ENCODE results near the gene TEAD2.

The TEAD2 gene

GRCh38 chr19:49362048-49362928 lies at the start of gene TEAD2:
TEAD2 (minus strand) TSS chr19:49362416; CDS start chr19:49360075, 2,341 bp downstream.
- peak in 3 of 14 donors; percentile 7 to 19 (median 10) for DNase-seq

DNA sequence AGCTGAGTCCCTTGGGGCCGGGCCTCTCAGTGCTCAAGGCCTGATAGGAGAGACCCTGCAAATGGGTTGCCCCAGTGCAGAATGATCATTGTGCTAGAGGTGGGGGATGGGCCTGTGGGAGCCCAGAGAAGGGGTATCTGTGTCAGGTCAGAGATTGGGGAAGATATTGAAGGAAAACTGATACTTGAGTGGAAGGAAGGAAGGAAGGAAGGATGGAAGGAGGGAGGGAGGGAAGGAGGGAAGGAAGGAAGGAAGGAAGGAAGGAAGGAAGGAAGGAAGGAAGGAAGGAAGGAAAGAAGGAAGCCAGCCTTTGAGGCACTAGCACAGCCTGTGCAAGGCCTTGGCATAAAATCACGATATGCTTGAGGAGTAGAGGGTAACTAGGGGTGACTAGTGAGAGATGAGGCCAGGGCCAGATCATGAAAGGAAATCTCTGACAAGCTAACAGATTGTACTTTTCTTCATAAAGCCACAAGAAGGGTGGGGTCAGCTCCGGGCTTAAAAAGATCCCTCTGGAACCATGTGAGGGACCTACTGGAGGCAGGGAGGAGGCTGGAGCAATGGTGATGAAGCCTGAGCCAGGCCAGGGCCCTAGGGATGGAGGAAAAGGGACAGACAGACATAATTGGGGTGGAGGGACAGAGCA lies 49.6 kb upstream of the TEAD2 start:
- no peak for DNase-seq

DNA sequence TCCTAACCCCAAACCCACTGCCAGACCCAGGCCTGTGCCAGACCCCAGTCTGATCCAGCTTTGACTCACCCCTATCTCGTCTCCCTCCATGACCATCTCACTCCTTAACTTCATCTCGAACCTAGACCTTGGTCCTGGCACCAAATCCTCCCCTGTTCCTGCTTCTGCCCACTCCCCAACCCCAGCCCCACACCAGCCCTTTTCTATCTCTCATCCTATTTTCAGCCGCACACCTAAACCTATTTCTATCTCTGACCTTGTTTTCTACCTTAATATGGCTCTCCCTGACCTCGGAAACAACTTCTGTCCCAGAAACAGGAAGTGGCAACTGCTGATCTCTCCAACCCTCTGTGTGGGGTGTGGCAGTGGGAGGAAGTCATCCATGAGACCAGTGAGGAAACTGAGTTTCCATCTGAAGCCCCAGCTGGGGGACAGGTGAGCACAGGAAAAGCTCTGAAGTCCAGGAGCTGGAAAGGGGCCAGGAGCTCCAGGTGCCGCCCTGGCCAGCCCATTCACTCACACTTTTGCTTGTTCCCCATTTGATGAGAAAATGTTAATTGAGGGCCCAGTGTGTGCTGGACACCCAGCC lies 47.3 kb upstream of the TEAD2 start:
- DNase-seq: no peak

GRCh38 chr19:49408816-49409440 lies 46.7 kb upstream of the TEAD2 start:
- no peak for DNase-seq

- no peak for DNase-seq
Measured at GRCh38 chr19:49407482-49408015, 45.3 kb upstream of the TEAD2 start.

DNA sequence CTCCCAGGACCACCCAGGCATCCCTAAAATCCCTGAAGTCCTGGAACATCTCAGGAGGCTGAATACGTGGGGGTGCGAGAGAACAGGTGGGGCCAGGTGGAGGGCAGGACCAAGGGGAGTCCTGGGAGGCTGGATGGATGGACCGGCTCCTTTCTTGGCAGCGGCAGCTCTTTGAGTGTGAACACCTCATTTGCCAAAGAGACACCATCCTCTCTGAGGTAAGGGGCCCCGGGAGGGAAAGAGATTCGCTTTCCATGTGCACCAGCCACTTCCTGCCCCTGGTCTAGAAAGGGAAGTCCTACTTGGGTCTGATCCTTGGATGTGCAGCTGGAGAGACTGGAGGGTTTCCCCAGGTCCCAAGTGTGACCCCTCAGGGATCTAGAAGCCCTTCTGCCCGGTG lies 44.9 kb upstream of the TEAD2 start:
- DNase-seq: no peak

GRCh38 chr19:49403404-49404187 lies 41.4 kb upstream of the TEAD2 start:
- DNase-seq: no peak

DNA sequence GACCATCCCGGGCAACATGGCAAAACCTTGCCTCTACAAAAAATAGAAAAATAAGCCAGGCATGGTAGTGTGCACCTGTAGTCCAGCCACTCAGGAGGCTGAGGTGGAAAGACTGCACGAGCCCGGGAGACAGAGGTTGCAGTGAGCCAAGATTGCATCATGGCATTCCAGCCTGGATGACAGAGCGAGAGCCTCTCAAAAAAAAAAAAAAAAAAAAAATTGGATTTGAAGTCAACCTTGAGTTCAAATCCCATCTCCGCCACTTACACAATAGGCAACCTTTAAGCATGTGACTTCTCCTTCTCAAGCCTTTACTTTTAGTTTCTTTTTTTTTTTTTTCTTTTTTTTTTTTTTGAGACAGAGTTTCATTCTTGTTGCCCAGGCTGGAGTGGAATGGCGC lies 37.8 kb upstream of the TEAD2 start:
- DNase-seq: no peak

DNA sequence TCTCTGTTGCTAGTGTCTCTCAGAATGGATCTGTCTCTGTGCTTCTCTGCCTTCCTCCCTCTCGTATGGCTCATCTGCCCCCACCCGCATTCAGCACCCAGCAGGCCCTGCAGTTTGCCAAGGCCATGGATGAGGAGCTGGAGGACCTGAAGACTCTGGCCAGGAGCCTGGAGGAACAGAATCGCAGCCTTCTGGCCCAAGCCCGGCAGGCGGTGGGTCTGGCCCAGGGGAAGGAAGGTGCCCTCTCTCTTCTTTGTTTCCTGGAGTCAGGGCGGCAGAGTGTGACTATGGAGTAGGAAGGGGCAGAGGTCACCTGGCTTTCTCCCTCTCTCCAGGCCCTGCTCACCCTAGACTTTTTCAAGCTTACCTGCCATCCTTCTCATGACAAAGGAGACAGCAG lies 36.7 kb upstream of the TEAD2 start:
- DNase-seq: peak in 1 of 14 donors; percentile 43

GRCh38 chr19:49398001-49398615 lies 35.9 kb upstream of the TEAD2 start:
- peak in 1 of 14 donors; percentile 46 for DNase-seq

DNA sequence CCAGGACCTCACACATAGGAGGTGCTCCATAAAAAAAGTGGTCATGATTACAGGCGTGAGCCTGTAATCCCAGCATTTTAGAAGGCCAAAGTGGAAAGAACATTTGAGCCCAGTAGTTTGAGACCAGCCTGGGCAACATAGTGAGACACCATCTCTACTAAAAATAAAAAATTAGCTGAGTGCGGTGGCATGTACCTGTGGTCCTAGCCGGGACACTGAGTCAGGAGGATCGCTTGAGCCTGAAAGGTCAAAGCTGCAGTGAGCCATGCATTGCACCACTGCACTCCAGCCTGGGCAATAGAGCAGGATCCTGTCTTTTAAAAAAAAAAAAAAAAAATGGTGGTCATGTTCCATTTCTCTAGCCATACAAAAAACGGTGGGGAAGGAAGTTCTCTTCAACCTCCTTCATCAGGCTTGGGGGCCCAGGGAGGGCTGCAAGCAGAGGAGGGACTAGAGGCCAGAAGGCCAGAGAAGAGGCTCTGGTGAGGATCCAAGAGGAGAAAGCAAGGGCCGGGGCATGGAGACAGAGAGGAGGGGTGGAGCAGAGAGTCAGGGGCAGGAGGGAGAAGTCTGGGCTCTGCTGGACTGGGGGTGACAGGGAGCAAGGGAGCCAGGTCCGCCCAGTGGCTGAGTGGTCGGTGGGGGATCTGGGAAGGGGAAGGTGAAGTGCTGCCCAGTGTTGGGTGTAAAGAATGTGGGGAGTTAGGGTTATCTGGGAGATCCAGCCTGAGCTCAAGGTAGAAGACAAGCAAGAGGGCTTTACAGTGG lies 34.7 kb upstream of the TEAD2 start:
- DNase-seq: no peak

DNA sequence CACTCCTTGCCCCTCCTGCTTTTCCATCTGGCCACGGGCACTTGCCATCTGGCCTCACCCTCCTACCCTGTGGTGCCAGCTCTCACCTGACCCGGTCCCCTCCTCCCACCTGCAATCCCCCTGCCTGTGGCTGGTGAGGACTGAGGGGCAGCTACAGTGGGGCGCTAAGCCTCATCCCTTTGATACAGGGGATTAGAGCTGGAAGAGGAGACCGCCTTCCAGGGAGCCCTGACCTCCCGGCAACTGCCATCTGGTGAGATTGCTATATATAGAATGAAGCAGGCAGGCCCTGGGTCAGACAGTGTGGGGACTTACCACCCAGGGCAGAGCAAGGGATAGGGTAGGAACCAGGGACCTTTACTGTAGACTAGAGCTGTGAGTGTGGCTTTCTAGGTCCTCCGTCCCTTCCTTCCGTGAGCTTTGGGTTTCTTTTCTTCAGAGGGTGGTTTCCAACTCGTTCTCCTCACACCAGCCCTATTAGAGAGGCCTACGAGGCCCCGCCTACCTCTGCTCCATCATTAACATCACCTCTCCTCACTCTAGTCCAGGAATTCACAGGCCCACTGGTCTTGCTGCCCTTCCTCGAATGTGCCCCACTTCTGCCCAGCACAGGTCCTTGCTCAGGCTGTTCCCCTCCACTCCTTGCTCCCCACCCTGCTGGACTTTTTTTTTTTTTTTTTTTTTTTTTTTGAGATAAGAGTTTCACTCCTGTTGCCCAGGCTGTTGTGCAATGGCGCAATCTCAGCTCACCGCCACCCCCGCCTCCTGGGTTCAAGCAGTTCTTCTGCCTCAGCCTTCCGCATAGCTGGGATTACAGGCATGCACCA lies 33.6 kb upstream of the TEAD2 start:
- DNase-seq: peak in 2 of 14 donors; percentile 10 to 82

DNA sequence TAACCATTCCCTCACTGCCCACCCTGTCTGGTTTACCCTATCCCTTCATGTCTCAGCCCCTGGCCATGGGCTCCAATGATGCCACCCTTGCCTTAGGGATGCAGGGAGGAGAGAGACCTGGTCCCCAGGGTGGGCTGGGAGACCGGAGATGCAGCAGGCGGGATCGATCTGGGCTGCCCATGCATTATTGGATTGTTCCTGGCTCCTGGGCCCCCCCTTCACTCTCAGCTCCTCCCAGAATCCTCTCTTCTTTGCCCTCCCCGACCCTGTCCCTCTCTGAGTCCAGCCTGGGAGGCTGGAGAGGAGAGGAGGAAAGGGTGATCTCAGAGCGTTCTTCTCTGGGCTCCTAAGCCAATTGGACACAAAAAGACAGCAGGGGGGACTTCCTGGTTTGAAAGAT lies 31.7 kb upstream of the TEAD2 start:
- peak in 1 of 14 donors; percentile 39 for DNase-seq

GRCh38 chr19:49391581-49392399 lies 29.6 kb upstream of the TEAD2 start:
- DNase-seq: peak in 11 of 14 donors; percentile 6 to 90 (median 17)

DNA sequence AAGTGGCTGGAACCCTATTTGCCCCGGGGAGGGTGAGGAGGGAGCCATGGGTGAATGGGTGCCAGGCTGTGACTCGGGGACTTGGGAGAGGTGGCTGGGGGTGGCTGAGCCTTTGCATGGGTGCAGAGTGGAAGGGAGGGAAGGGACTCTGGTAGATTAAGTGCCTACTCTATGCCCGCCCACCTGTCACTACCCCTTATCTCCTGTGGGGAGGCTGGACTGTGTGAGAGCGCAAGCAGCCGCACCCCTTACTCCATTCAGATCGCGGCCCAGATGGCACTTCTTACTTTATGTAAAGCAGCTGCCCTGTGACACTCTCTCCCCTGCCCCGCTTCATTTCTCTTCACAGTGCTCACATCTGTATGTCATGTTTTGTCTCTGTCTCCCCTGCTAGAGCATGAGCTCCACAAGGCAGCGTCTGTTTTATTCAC lies 28.7 kb upstream of the TEAD2 start:
- DNase-seq: no peak

- no peak for DNase-seq
Measured at GRCh38 chr19:49390131-49390928, 28.1 kb upstream of the TEAD2 start.

GRCh38 chr19:49389406-49389805 lies 27.2 kb upstream of the TEAD2 start:
- no peak for DNase-seq

GRCh38 chr19:49387936-49388372 lies 25.7 kb upstream of the TEAD2 start, which contains the start of gene KASH5:
KASH5 (plus strand) TSS chr19:49388249; CDS start chr19:49390884, 2,635 bp downstream.
- peak in 10 of 14 donors; percentile 10 to 74 (median 26) for DNase-seq
